Skeletal muscle satellite cell (primary cell): ENCODE measurements around the gene HSF2.

ENCODE experiments used
- H3K27me3 ChIP-seq: 2 replicates; pipeline ENCODE4 v1.7.0; 2013; ENCODE audit warnings: low read length; ENCODE audit not compliant: control insufficient read depth, insufficient read depth
- H3K36me3 ChIP-seq: 2 replicates; pipeline ENCODE4 v1.7.0; 2013; ENCODE audit warnings: mild to moderate bottlenecking, control low read depth, low read length; ENCODE audit not compliant: insufficient read depth
- H3K4me1 ChIP-seq: 2 replicates; pipeline ENCODE4 v1.7.0; 2013; ENCODE audit warnings: low read length; ENCODE audit not compliant: control insufficient read depth, insufficient read depth
- H3K4me2 ChIP-seq: 2 replicates; pipeline ENCODE4 v1.7.0; 2013; ENCODE audit warnings: mild to moderate bottlenecking, low read length
- H3K4me3 ChIP-seq: 2 replicates; pipeline ENCODE4 v1.7.0; 2013; ENCODE audit warnings: low read length
- H3K9ac ChIP-seq: 2 replicates; pipeline ENCODE4 v1.7.0; 2013; ENCODE audit warnings: mild to moderate bottlenecking, low read depth, low read length, moderate library complexity
- H3K9me3 ChIP-seq: replicated peaks from 2 replicates; pipeline ENCODE4 v1.7.0; 2013; ENCODE audit warnings: mild to moderate bottlenecking, control low read depth, low read length

Gene HSF2

GRCh38 chr6:122381494-122382265 is 17.8 kb upstream of the HSF2 start:
- H3K4me1 ChIP-seq: no peaks in the 10 kb centered on the region
- no peaks in the 10 kb centered on the region for H3K27me3 ChIP-seq
- H3K4me2 ChIP-seq: no peak overlapping the region
- H3K4me3 ChIP-seq: no peak overlapping the region
- H3K9me3 ChIP-seq: no peaks in the 10 kb centered on the region
- H3K9ac ChIP-seq: no peak overlapping the region
- no peaks in the 10 kb centered on the region for H3K36me3 ChIP-seq

GRCh38 chr6:122385857-122386612 is 13.4 kb upstream of the HSF2 start:
- Histone ChIP-seq H3K36me3 (no peaks in the 10 kb centered on the region), H3K4me3 (no peak overlapping the region), H3K9me3 (no peaks in the 10 kb centered on the region), H3K9ac (no peak overlapping the region), H3K4me2 (no peak overlapping the region), H3K27me3 (no peaks in the 10 kb centered on the region), H3K4me1 (no peaks in the 10 kb centered on the region)

GRCh38 chr6:122388945-122389344 is 10.5 kb upstream of the HSF2 start:
- no peaks in the 10 kb centered on the region for H3K27me3 ChIP-seq
- no peak overlapping the region for H3K4me2 ChIP-seq
- no peaks in the 10 kb centered on the region for H3K9me3 ChIP-seq
- no peak overlapping the region for H3K9ac ChIP-seq
- no peaks in the 10 kb centered on the region for H3K4me1 ChIP-seq
- H3K36me3 ChIP-seq: no peaks in the 10 kb centered on the region
- no peak overlapping the region for H3K4me3 ChIP-seq

DNA sequence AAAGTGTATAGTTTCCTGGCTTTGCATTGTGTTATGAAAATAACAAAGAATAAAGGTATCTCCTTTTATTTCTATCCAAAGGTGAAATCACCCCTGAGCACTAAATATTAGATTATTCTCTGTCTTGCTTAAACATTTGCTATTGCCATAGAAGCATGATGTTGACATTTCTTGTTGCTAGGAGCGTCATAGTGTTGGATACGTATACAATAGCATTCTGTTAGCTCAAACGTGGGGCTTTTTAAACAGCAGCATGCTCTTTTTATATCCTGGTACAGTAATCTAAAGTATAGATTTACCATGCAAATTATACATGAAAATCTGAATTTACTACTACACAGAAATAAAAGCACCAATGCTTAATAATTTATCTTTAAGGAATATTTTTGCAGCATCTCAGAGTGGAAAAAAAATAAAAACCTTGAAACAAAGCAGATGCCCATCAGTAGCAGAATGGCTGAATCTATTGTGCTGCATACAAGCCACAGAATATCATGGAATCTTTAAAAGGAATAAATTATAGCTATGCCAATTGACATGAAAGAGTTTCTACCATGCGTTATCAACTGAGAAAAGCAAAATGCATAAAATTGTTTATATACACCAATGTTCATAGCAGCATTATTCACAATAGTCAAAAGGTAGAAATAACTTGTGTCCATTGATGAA is 9.6 kb upstream of the HSF2 start:
- no peak overlapping the region for H3K9ac ChIP-seq
- H3K27me3 ChIP-seq: no peaks in the 10 kb centered on the region
- H3K4me3 ChIP-seq: no peak overlapping the region
- no peaks in the 10 kb centered on the region for H3K36me3 ChIP-seq
- no peaks in the 10 kb centered on the region for H3K4me1 ChIP-seq
- no peaks in the 10 kb centered on the region for H3K9me3 ChIP-seq
- H3K4me2 ChIP-seq: no peak overlapping the region

GRCh38 chr6:122392564-122393350 is 6.7 kb upstream of the HSF2 start:
- no peaks in the 10 kb centered on the region for H3K27me3 ChIP-seq
- no peaks in the 10 kb centered on the region for H3K36me3 ChIP-seq
- no peak overlapping the region for H3K4me2 ChIP-seq
- H3K4me1 ChIP-seq: no peaks in the 10 kb centered on the region
- H3K9ac ChIP-seq: no peak overlapping the region
- no peaks in the 10 kb centered on the region for H3K9me3 ChIP-seq
- no peak overlapping the region for H3K4me3 ChIP-seq

DNA sequence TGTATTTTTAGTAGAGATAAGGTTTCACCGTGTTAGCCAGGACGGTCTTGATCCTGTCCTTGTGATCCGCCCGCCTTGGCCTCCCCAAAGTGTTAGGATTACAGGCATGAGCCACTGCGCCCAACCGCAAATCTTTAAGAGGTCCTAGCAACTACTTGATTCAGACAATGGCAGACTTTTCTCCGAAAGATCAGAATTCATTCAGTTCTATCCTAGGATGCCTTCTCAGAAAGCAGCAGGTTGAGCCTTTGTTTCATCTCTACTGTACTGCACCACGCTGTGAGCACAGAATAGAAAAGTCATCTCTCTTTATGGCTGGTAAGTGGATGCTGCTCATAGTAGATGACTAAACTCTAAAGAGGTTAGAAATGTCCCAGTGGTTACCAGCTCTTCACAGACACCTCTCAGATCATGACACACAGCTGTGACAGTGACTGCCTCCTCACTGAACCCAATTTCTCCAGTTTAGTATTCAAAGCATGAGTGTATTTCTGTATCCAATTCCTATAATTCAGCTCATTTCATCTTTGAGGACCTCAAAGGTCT is 6.0 kb upstream of the HSF2 start:
- Histone ChIP-seq H3K9ac (no peak overlapping the region), H3K36me3 (no peaks in the 10 kb centered on the region), H3K27me3 (no peaks in the 10 kb centered on the region), H3K4me3 (no peak overlapping the region), H3K4me1 (no peaks in the 10 kb centered on the region), H3K9me3 (no peaks in the 10 kb centered on the region), H3K4me2 (no peak overlapping the region)

DNA sequence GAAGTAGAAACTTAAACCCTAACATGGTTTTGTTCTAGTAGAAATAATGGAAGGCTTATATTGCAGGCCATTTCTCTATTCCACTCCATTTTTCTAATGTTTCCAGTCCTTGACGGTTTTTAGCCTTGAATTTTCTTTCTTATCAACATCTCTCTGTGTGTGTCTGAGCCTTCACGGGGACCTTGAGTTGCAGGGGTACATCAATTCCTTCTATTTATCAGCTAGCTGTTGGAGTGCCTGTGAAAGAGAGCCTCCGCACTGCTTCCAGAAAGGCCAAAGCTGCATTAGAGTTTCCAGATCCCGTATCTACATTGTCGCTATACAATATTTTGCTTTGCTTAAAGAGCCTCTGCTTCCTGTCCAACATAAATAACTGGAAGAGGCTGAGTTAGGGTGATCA is 5.4 kb upstream of the HSF2 start:
- no peak overlapping the region for H3K9ac ChIP-seq
- H3K4me2 ChIP-seq: no peak overlapping the region
- no peaks in the 10 kb centered on the region for H3K9me3 ChIP-seq
- H3K4me3 ChIP-seq: no peak overlapping the region
- H3K4me1 ChIP-seq: no peaks in the 10 kb centered on the region
- H3K36me3 ChIP-seq: no peaks in the 10 kb centered on the region
- H3K27me3 ChIP-seq: no peaks in the 10 kb centered on the region

DNA sequence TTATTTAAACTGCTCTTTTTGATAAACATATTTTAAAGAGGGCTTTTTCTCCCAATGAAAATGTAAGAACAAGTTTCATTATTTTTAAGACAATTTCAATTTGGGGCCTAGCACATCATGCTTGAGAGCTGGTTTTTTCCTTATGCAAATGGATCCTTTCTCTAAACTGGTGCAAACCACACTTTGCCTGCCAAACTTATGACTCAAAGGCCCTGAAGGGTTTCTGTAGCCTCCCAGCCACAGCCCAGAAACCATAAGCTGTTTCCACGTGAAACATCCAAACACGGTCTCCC is 451 bp upstream of the HSF2 start:
- Histone ChIP-seq H3K27me3 (no peaks in the 10 kb centered on the region), H3K36me3 (no peaks in the 10 kb centered on the region), H3K4me2 (peak overlapping the region; percentile 69), H3K9ac (peak overlapping the region; percentile 32), H3K4me3 (peak overlapping the region; percentile 23), H3K9me3 (no peaks in the 10 kb centered on the region), H3K4me1 (peaks cover 14% of the 10 kb centered on the region)

GRCh38 chr6:122400121-122400450 is 634 bp downstream of the HSF2 start:
- Histone ChIP-seq H3K4me3 (peak overlapping the region; percentile 97), H3K4me2 (peak overlapping the region; percentile 95), H3K4me1 (peaks cover 14% of the 10 kb centered on the region), H3K27me3 (no peaks in the 10 kb centered on the region), H3K9me3 (no peaks in the 10 kb centered on the region), H3K9ac (peak overlapping the region; percentile 98), H3K36me3 (no peaks in the 10 kb centered on the region)

- peak overlapping the region; percentile 98 for H3K9ac ChIP-seq
- H3K4me1 ChIP-seq: peaks cover 14% of the 10 kb centered on the region
- peak overlapping the region; percentile 95 for H3K4me2 ChIP-seq
- H3K27me3 ChIP-seq: no peaks in the 10 kb centered on the region
- peak overlapping the region; percentile 97 for H3K4me3 ChIP-seq
- H3K36me3 ChIP-seq: no peaks in the 10 kb centered on the region
- no peaks in the 10 kb centered on the region for H3K9me3 ChIP-seq
These were observed 1.1 kb downstream of the HSF2 start for GRCh38 chr6:122400462-122401089.

DNA sequence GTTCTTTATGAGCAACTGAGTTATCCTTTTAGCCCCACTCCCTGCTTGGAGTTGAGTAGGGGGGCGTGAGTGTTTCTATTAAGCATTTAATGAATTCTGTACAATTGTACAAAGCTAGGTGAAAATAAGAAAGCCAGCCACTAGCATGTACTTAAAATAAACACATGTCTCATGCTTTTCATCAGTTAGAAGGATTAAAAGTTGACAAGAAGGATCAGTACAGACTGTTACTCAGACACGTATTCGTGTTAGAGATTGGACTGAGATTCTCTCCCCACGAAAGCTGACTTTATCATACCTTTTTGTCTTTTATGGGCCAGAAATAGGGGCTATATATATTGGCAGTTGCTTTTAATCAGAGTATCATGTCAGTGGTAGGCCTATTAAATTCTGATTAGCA is 1.7 kb downstream of the HSF2 start:
- H3K9me3 ChIP-seq: no peaks in the 10 kb centered on the region
- H3K36me3 ChIP-seq: no peaks in the 10 kb centered on the region
- no peaks in the 10 kb centered on the region for H3K27me3 ChIP-seq
- peak overlapping the region; percentile 98 for H3K9ac ChIP-seq
- peaks cover 14% of the 10 kb centered on the region for H3K4me1 ChIP-seq
- peak overlapping the region; percentile 97 for H3K4me3 ChIP-seq
- H3K4me2 ChIP-seq: peak overlapping the region; percentile 95
